ENCODE results near the gene COG5.
"Not testable (repeated sequence)": the region's sequence is repeated elsewhere in the genome, so short reads cannot be mapped to it uniquely, and the experiment has no call there.

Gene COG5

GRCh38 chr7:107228291-107228690, 335.4 kb downstream of the COG5 start:
- no peak for DNase-seq (ENCODE audit: low read depth, low spot score)

GRCh38 chr7:107224374-107225223, 339.1 kb downstream of the COG5 start:
- DNase-seq (ENCODE audit: low read depth, low spot score) = no peak

- not testable (repeated sequence) for DNase-seq (ENCODE audit: low read depth, low spot score)
These were observed 342.9 kb downstream of the COG5 start for GRCh38 chr7:107220806-107221205.

- DNase-seq (ENCODE audit: low read depth, low spot score) = no peak
These were observed 343.4 kb downstream of the COG5 start for GRCh38 chr7:107220356-107220755.

- DNase-seq (ENCODE audit: low read depth, low spot score) = no peak
These were observed 344.0 kb downstream of the COG5 start for GRCh38 chr7:107219563-107220244.

- DNase-seq (ENCODE audit: low read depth, low spot score) = no peak
These were observed 349.8 kb downstream of the COG5 start for GRCh38 chr7:107213945-107214344.

GRCh38 chr7:107213193-107213788, 350.4 kb downstream of the COG5 start:
- DNase-seq (ENCODE audit: low read depth, low spot score) = no peak

GRCh38 chr7:107212725-107213124, 351.0 kb downstream of the COG5 start:
- no peak for DNase-seq (ENCODE audit: low read depth, low spot score)

DNA sequence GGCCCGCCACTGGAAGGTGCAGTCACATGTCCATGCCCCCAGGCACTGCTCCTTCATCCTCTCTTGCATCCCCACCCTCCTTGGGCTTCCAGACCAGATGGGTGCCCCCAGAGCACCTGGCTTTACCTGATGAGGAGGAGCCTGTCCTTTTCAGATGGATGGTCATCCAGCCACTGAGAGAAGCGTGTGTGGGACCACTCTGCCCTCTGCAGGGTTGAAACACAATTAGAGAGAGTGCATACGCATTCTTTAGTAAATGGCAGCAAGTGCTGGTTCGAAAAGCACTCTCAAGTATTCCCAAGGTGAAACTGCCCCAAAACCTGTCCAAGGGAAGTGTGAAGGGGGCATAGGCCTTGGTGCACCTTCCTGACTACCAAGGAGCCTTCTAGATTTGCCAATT, 353.3 kb downstream of the COG5 start:
- no peak for DNase-seq (ENCODE audit: low read depth, low spot score)

DNA sequence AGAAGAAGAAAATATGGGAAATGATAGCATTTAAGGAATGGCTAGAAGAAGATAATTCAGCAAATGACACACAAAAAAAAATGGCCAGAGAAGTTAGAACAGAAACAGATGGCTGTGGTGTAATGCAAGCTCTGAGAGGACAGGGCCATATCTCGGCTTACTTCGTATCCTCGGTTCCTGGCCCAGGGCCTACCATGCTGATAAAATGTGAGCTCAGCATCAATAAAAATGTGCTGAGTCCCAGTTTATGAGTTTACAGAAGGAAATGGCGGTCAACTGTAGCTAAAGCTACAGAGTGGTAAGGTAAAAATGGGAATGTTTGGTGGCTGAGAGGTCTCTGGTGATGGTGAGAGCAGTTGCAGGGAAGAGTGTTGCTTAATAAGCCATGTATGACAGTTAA, 354.2 kb downstream of the COG5 start:
- DNase-seq (ENCODE audit: low read depth, low spot score) = no peak

DNA sequence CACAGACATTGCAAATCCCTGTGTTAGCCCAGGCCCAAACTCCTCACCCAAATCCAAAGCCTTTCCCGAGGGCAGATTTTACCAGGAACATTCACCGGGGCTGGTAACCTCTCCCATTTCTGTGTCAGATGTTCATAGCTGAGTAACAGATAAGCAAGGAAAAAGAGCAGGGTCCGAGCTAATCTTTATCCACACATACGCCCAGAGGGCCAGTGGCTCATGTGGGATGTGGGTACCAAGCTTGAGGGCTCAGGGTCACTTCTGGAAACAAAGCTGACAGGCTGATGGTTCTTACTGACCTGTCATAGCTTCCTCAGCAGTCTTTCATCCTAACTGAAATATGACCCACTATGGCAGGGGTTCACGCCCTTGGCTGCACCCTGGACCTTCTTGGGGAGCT, 355.2 kb downstream of the COG5 start:
- no peak for DNase-seq (ENCODE audit: low read depth, low spot score)

- peak; percentile 41 for DNase-seq (ENCODE audit: low read depth, low spot score)
These were observed 355.6 kb downstream of the COG5 start for GRCh38 chr7:107208024-107208521.

DNA sequence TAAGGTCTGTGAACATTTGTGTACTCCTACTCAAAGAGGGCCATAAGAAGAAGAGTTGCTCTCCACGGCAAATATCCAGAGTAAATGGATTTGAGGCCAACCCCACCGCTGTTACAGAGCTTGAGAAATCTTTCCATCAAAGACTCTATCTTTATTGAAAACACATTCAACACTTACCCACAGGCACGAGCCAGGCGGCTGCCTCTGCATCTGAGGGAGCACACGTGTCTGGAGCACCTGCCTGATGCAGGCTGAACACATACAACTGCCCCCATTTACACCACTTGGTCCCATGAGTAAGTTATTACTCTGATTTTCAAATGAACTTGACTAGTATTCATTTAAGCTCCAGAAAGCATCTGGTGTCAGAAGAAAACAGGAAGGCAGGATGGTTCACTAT, 356.3 kb downstream of the COG5 start:
- no peak for DNase-seq (ENCODE audit: low read depth, low spot score)

DNA sequence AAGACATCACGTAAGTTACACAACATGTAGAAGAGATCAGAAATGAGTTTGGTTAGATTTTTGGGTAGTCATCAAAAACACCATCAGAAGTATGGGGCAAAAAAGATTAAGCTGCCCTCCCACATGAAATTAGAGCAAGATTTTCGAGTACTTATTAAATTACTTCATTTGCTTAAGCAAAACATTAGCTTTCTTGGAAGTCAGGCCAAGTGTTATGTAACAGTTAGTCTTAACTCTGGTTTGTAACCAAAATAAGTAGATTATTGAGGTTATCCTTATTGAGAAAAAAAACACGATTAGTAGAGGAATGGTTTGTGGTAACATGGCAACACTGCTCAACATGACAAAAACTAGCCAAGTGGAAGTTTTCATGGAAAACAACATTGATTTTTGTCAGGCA, 357.0 kb downstream of the COG5 start:
- DNase-seq (ENCODE audit: low read depth, low spot score) = no peak

- DNase-seq (ENCODE audit: low read depth, low spot score) = no peak
These were observed 357.6 kb downstream of the COG5 start for GRCh38 chr7:107206136-107206535.

DNA sequence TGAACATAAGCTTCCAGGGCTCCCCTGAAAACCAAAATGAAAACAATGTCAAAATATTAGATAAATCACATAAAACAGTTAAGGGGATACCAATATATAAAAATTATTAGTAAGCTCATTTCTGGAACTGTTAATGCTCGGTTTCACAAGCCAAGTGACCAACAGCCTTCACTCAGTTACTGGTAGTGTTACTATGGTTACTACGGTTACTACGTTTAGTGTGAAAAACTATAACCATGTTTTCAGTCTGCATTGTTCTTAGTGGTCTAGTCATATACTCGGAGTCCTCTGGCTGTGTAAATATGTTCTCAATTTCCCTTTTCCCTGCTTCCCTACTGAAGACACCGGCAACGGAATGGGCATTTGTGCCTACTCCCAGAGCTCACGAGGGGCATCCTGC, 360.1 kb downstream of the COG5 start:
- DNase-seq (ENCODE audit: low read depth, low spot score) = no peak

GRCh38 chr7:107201795-107202450, 361.8 kb downstream of the COG5 start:
- no peak for DNase-seq (ENCODE audit: low read depth, low spot score)

- DNase-seq (ENCODE audit: low read depth, low spot score) = no peak
These were observed 366.7 kb downstream of the COG5 start for GRCh38 chr7:107196834-107197610.

GRCh38 chr7:107194052-107194451, 369.7 kb downstream of the COG5 start:
- no peak for DNase-seq (ENCODE audit: low read depth, low spot score)

GRCh38 chr7:107190090-107190489, 373.6 kb downstream of the COG5 start:
- DNase-seq (ENCODE audit: low read depth, low spot score) = no peak

GRCh38 chr7:107187774-107188173, 375.9 kb downstream of the COG5 start:
- DNase-seq (ENCODE audit: low read depth, low spot score) = no peak
